Mucosa of descending colon (tissue), 3 donors: ENCODE data around the gene CCNE1. TPM values are rescaled to one million over a fixed set of nuclear protein-coding genes. Genes with fewer than 3 reads are reported as not detected.

Experiments
- ATAC-seq: fragments of 200-7000 bp; cut with Tn5 transposase; one replicate; pipeline ENCODE4 v1.9.1; 2020; ENCODE audit warnings: mild to moderate bottlenecking, moderate library complexity
- DNase-seq, 3 donors: peaks; one replicate each; pipeline ENCODE4 v3.0.0-alpha.2; 2020
- H3K36me3 ChIP-seq: fragments of 200-600 bp; one replicate; pipeline ENCODE4 v1.8.0; 2021; ENCODE audit warnings: low read depth, mild to moderate bottlenecking
- H3K4me1 ChIP-seq: fragments of 200-600 bp; one replicate; pipeline ENCODE4 v1.8.0; 2021; ENCODE audit warnings: low read depth, mild to moderate bottlenecking
- H3K4me3 ChIP-seq: fragments of 200-600 bp; one replicate; pipeline ENCODE4 v1.8.0; 2021; ENCODE audit warnings: mild to moderate bottlenecking
- H3K9me3 ChIP-seq: fragments of 200-600 bp; one replicate; pipeline ENCODE4 v1.8.0; 2021; ENCODE audit warnings: mild to moderate bottlenecking
- CTCF ChIP-seq: fragments of 200-600 bp; IDR thresholded peaks from one replicate; pipeline ENCODE4 v1.8.0; 2022; ENCODE audit warnings: antibody characterized with exemption, mild to moderate bottlenecking
- intact Hi-C, 2 donors: fragments of 100-400 bp; cut with DNase I in 1 of 2; cut with micrococcal nuclease in 1 of 2; formaldehyde crosslinking; loops; one replicate each; pipeline versions ENCODE4 v1.11.0 to v1.11.1; 2022; cut with DNase I, micrococcal nuclease
- total RNA-seq, 3 donors: library from RNA; stranded (reverse); fragmentation: NEBNext Ultra II Directional in 2 of 3; extraction: Animal tissue kit (Norgen Biotek cat#: 25700) in 2 of 3; gene quantifications; one replicate each; pipeline versions ENCODE4 v1.2.1 to v1.2.4, GENCODE V29; 2021 to 2023
- donor health status: DM: no; HTN: no; CAD: no; lungs with moderate emphysema.
- donor health status: DM: no; HTN: no; CAD: no.
- donor health status: DM: no; HTN: yes; CAD: no.

CCNE1 gene
- total RNA-seq, 3 donors from 2014 or later, result 4.0 to 7.1 (median 4.4) TPM

DNA sequence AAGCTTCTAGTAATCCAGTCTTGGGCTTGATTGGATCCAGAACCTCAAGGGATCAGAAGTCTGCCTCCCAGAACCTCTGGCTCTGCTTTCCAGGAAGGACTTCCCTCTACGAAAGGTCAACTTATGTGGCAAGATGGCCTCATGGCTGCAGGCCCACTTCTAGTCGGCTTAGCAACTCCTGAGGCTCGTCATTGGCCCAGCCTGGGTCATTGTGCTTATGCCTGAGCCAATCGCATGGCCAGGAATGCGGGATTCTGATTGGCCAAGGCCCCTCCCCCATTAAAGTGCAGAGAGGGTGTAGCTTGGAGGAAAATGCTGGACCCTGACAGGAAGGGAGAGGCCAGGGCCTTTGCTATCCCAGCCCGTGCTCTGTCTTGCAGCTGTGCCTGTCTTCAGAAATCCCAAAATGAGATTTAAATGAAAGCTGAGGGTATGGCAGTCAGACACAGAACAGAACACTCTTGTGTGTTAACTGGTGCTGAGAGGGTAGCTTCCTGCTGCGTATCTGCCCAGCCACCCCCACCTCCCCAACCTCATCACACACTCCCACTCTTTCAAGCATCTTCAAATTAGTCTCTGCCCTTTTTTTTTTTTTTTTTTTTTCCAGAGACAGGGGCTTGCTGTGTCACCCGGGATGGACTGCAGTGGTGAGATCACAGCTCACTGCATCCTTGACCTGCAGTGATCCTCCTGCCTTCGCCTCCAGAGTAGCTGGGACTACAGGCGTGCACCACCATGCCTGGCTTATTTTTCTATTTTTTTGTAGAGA, 5.5 kb upstream of the CCNE1 start:
- no peak overlapping the region for H3K4me3 ChIP-seq
- no peaks in the 10 kb centered on the region for H3K4me1 ChIP-seq
- H3K9me3 ChIP-seq, result no peaks in the 10 kb centered on the region
- intact Hi-C loops, result no loop called here
- ATAC-seq, result peak; percentile 24
- DNase-seq, result peak in 1 of 3 donors; percentile 58
- H3K36me3 ChIP-seq, result no peaks in the 10 kb centered on the region
- TF ChIP-seq CTCF, result no peak

- Histone ChIP-seq H3K4me3 (no peak overlapping the region), H3K9me3 (no peaks in the 10 kb centered on the region), H3K36me3 (no peaks in the 10 kb centered on the region), H3K4me1 (no peaks in the 10 kb centered on the region)
- DNase-seq (no peak), ATAC-seq (no peak)
- intact Hi-C loops, result no loop called here
- no peak for TF ChIP-seq CTCF
Observed at GRCh38 chr19:29807178-29807577, 4.6 kb upstream of the CCNE1 start.

DNA sequence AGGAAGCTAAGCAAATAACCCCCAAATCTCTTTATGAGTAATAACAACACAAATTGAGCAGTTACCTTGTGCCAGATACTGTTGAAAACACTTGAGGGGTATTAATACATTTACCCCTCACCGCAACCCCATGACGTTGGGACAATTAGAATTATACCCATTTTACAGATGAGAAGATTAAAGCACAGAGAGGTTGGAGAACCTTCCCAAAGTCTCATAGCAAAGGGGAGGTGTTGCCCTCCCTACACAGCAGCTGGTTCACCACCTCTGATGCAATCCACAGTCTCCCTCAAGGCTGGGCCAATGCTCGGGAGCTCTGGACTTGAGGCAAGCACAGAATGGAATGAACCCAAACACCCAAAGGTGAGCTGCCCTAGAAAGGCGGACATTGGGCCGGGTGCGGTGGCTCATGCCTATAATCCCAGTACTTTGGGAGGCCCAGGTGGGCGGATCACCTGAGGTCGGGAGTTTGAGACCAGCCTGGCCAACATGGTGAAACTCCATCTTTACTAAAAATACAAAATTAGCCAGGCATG, 3.9 kb upstream of the CCNE1 start:
- no peaks in the 10 kb centered on the region for H3K36me3 ChIP-seq
- intact Hi-C loops, result no loop called here
- H3K4me3 ChIP-seq, result no peak overlapping the region
- H3K4me1 ChIP-seq, result no peaks in the 10 kb centered on the region
- no peak for TF ChIP-seq CTCF
- H3K9me3 ChIP-seq, result no peaks in the 10 kb centered on the region
- DNase-seq (no peak), ATAC-seq (no peak)

DNA sequence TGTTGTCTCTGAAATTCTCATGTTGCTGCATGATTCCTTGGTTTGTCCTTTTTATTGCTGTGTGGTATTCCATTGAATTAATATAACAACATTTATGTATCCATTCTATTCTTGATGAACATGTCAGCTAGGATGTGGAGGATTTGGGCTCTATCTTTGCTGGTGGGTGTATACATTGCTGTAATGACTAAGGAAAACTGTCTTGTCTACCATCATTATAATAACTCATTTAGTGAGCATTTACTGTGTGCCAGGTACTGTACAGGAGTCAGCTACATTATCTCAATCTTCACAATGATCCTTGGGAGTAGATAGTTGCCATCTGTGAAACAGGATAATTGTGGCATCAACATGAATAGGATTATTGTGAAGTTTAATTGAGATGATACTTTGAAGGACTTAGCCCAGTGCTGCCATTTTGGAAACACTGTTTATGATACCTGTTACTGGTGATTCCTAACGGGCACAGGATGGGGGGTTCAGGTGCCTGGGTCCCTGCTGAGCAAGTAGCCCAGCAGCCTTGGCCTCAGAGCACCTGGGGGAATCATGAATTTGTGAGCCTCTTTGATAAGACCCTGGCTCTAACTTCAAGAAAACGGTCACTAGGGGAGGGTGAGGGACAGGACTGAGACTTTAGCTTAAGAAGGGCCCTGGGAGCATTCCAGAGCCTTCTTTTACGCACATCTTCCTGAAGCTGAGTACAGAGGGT, 1.8 kb upstream of the CCNE1 start:
- H3K36me3 ChIP-seq, result no peaks in the 10 kb centered on the region
- intact Hi-C loops, result no loop called here
- ATAC-seq (no peak), DNase-seq (no peak)
- no peaks in the 10 kb centered on the region for H3K9me3 ChIP-seq
- no peaks in the 10 kb centered on the region for H3K4me1 ChIP-seq
- H3K4me3 ChIP-seq, result no peak overlapping the region
- TF ChIP-seq CTCF, result no peak

DNA sequence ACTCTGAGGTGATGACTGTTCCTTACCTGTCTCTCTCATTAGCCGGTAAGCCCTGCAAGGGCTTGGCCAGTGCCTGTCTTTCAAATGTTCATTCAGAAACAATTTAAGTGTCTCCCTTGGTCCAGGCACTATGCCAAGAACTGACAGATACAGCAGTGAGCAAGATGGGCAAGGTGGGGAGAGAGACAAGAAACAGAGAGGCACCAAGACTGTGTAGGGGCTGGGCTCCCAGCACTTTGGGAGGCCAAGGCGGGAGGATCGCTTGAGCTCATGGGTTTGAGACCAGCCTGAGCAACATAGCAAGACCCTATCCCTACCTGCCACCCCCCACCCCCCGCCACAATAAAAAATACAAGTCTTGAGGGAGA, 1.3 kb upstream of the CCNE1 start:
- Histone ChIP-seq H3K36me3 (no peaks in the 10 kb centered on the region), H3K4me1 (no peaks in the 10 kb centered on the region), H3K4me3 (no peak overlapping the region), H3K9me3 (no peaks in the 10 kb centered on the region)
- intact Hi-C loops, result no loop called here
- TF ChIP-seq CTCF, result no peak
- ATAC-seq, result no peak
- DNase-seq, result peak in 2 of 3 donors; percentile 30 to 31
